GM21423 (cell line): ENCODE results near the gene PRKD1.
"Not testable (repeated sequence)": the region's sequence is repeated elsewhere in the genome, so short reads cannot be mapped to it uniquely, and the experiment has no call there.

ENCODE experiments used
- ATAC-seq: cut with Tn5 transposase; IDR thresholded peaks from one replicate; pipeline ENCODE4 v1.9.1; 2021; ENCODE audit warnings: mild to moderate bottlenecking, moderate library complexity; ENCODE audit not compliant: unreplicated experiment

PRKD1 gene

GRCh38 chr14:29839691-29840090 is 88.0 kb downstream of the PRKD1 start:
- not testable (repeated sequence) for ATAC-seq

- no peak for ATAC-seq
Observed at GRCh38 chr14:29838752-29839151, 88.9 kb downstream of the PRKD1 start.

GRCh38 chr14:29836395-29836794 is 91.3 kb downstream of the PRKD1 start:
- ATAC-seq = no peak

- ATAC-seq = no peak
Observed at GRCh38 chr14:29832042-29832441, 95.6 kb downstream of the PRKD1 start.

GRCh38 chr14:29829851-29830250 is 97.8 kb downstream of the PRKD1 start:
- ATAC-seq = no peak

- ATAC-seq = no peak
Observed at GRCh38 chr14:29823816-29824215, 103.8 kb downstream of the PRKD1 start.

- no peak for ATAC-seq
Observed at GRCh38 chr14:29822430-29822709, 105.3 kb downstream of the PRKD1 start.

GRCh38 chr14:29821661-29822429 is 105.8 kb downstream of the PRKD1 start:
- no peak for ATAC-seq

- no peak for ATAC-seq
Observed at GRCh38 chr14:29821242-29821641, 106.4 kb downstream of the PRKD1 start.

GRCh38 chr14:29820785-29821184 is 106.9 kb downstream of the PRKD1 start:
- ATAC-seq = no peak

- ATAC-seq = no peak
Observed at GRCh38 chr14:29817767-29818405, 109.8 kb downstream of the PRKD1 start.

GRCh38 chr14:29815016-29815674 is 112.5 kb downstream of the PRKD1 start:
- no peak for ATAC-seq

- ATAC-seq = no peak
Observed at GRCh38 chr14:29814156-29815015, 113.3 kb downstream of the PRKD1 start.

GRCh38 chr14:29810682-29811081 is 117.0 kb downstream of the PRKD1 start:
- ATAC-seq = no peak

- ATAC-seq = no peak
Observed at GRCh38 chr14:29810064-29810463, 117.6 kb downstream of the PRKD1 start.

- no peak for ATAC-seq
Observed at GRCh38 chr14:29806124-29806517, 121.5 kb downstream of the PRKD1 start.

- ATAC-seq = no peak
Observed at GRCh38 chr14:29805415-29806123, 122.1 kb downstream of the PRKD1 start.

GRCh38 chr14:29804481-29805266 is 123.0 kb downstream of the PRKD1 start:
- ATAC-seq = no peak

- no peak for ATAC-seq
Observed at GRCh38 chr14:29803045-29803444, 124.6 kb downstream of the PRKD1 start.

GRCh38 chr14:29802211-29802610 is 125.4 kb downstream of the PRKD1 start:
- no peak for ATAC-seq
